ENCODE data around the gene ZCCHC14. TPM values are rescaled to one million over a fixed set of nuclear protein-coding genes. Genes with fewer than 3 reads are reported as not detected.

Gene ZCCHC14
- total and polyA plus RNA-seq, 2 experiments from 2014 or later: 4.3 to 14.5 TPM

- peaks cover 69% of the 10 kb centered on the region for H4K20me1 ChIP-seq (ENCODE audit: insufficient read depth, poor library complexity, severe bottlenecking)
- H3K4me2 ChIP-seq: no peak overlapping the region
- TF ChIP-seq EZH2phosphoT487 (IDR thresholded peaks at IDR 0.05; ENCODE audit: low read depth, severe bottlenecking, unreplicated experiment) (no peak), CTCF (IDR thresholded peaks at IDR 0.05; ENCODE audit: poor library complexity) (no peak), EZH2 (IDR thresholded peaks at IDR 0.05; ENCODE audit: borderline replicate concordance) (no peak)
- peaks cover 98% of the 10 kb centered on the region for H3K79me2 ChIP-seq
- no peaks in the 10 kb centered on the region for H3K9me3 ChIP-seq (ENCODE audit: low read depth)
- no peaks in the 10 kb centered on the region for H3K9me2 ChIP-seq (replicated peaks; ENCODE audit: insufficient read depth)
- DNase-seq (ENCODE audit: low spot score): no peak
- H3K4me3 ChIP-seq: no peak overlapping the region
- H2AFZ ChIP-seq: no peak overlapping the region
- WGBS (ENCODE audit: low lambda C conversion rate, missing lambda C conversion rate): 87% methylated on average over 4 of the region's 4 CpGs
- no peak overlapping the region for H3K27ac ChIP-seq
- no peaks in the 10 kb centered on the region for H3K27me3 ChIP-seq
- peaks cover 26% of the 10 kb centered on the region for H3K4me1 ChIP-seq (ENCODE audit: insufficient read depth)
- H3K36me3 ChIP-seq (replicated peaks; ENCODE audit: insufficient read depth, low read depth): no peaks in the 10 kb centered on the region
These were observed 18.8 kb downstream of the ZCCHC14 start for GRCh38 chr16:87474017-87474416.

DNA sequence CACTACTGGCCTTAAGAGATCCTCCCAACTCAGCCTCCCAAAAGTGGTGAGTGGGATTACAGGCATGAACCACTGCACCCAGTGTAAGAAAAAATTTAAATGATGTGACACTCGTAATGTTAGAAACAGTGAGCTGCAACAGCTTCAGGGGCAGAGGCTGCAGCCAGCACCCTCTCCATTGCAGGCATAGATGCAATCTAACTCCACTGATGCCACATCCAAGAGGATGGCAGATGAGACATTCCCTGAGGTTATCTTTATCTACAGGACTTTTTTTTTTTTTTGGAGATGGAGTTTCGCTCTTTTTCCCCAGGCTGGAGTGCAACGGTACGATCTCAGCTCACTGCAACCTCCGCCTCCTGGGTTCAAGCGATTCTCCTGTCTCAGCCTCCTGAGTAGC lies 19.9 kb downstream of the ZCCHC14 start:
- Histone ChIP-seq H3K9me2 (replicated peaks; ENCODE audit: insufficient read depth) (no peaks in the 10 kb centered on the region), H3K9me3 (ENCODE audit: low read depth) (no peaks in the 10 kb centered on the region), H3K27me3 (no peaks in the 10 kb centered on the region), H3K4me2 (no peak overlapping the region), H2AFZ (no peak overlapping the region), H3K79me2 (peaks cover 97% of the 10 kb centered on the region), H3K4me1 (ENCODE audit: insufficient read depth) (peaks cover 26% of the 10 kb centered on the region), H3K4me3 (no peak overlapping the region), H4K20me1 (ENCODE audit: insufficient read depth, poor library complexity, severe bottlenecking) (peaks cover 65% of the 10 kb centered on the region), H3K27ac (no peak overlapping the region), H3K36me3 (replicated peaks; ENCODE audit: insufficient read depth, low read depth) (no peaks in the 10 kb centered on the region)
- 94% methylated on average over 6 of the region's 6 CpGs for WGBS (ENCODE audit: low lambda C conversion rate, missing lambda C conversion rate)
- no peak for TF ChIP-seq EZH2phosphoT487 (IDR thresholded peaks at IDR 0.05; ENCODE audit: low read depth, severe bottlenecking, unreplicated experiment)
- no peak for TF ChIP-seq EZH2 (IDR thresholded peaks at IDR 0.05; ENCODE audit: borderline replicate concordance)
- no peak for TF ChIP-seq CTCF (IDR thresholded peaks at IDR 0.05; ENCODE audit: poor library complexity)
- no peak for DNase-seq (ENCODE audit: low spot score)

DNA sequence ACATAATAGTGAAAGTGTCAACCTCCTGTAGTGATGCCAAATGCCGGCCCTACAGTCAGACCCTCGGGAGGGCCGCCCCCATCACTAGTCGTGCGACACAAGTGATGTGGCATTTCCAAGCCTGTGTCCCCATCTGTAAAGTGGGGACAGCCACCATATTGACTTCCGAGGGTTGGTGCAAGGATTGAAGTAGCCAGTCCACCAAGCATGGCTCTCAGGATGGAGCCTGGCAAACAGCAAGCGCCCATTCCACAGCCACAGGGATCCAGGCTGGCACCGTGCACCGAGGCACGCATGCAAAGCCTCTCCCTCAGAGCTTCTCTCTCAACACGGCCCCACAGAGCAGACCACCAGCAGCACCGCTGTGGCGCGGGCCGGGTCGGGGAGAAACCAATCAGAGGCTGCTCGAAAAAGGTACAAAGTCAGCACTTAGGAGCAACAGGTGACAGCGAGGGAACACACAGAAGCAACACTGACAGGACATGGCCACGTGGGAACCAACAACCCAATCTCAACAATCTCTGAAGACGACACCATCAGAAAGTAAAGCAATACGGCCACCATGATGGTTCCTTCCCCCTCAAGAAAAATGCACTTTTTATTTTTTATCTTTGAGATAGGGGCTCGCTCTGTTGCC lies 20.6 kb downstream of the ZCCHC14 start:
- Histone ChIP-seq H3K79me2 (peaks cover 97% of the 10 kb centered on the region), H3K4me1 (ENCODE audit: insufficient read depth) (peaks cover 28% of the 10 kb centered on the region), H2AFZ (no peak overlapping the region), H3K36me3 (replicated peaks; ENCODE audit: insufficient read depth, low read depth) (no peaks in the 10 kb centered on the region), H3K9me3 (ENCODE audit: low read depth) (no peaks in the 10 kb centered on the region), H4K20me1 (ENCODE audit: insufficient read depth, poor library complexity, severe bottlenecking) (peaks cover 64% of the 10 kb centered on the region), H3K27ac (peak overlapping the region; percentile 40), H3K27me3 (no peaks in the 10 kb centered on the region), H3K4me2 (no peak overlapping the region), H3K9me2 (replicated peaks; ENCODE audit: insufficient read depth) (no peaks in the 10 kb centered on the region), H3K4me3 (no peak overlapping the region)
- TF ChIP-seq CTCF (IDR thresholded peaks at IDR 0.05; ENCODE audit: poor library complexity) (no peak), EZH2 (IDR thresholded peaks at IDR 0.05; ENCODE audit: borderline replicate concordance) (no peak), EZH2phosphoT487 (IDR thresholded peaks at IDR 0.05; ENCODE audit: low read depth, severe bottlenecking, unreplicated experiment) (no peak)
- no peak for DNase-seq (ENCODE audit: low spot score)
- WGBS (ENCODE audit: low lambda C conversion rate, missing lambda C conversion rate): 94% methylated on average over 21 of the region's 22 CpGs

Data from hepatocyte (in vitro differentiated cells).